Upper lobe of right lung (tissue), 1 donor: ENCODE measurements around the gene PIM2. TPM values are rescaled to one million over a fixed set of nuclear protein-coding genes. Genes with fewer than 3 reads are reported as not detected.

ENCODE experiments used
- ATAC-seq: fragments of 200-7000 bp; cut with Tn5 transposase; one replicate; pipeline ENCODE4 v1.9.1; 2020; ENCODE audit warnings: mild to moderate bottlenecking, moderate library complexity
- DNase-seq: peaks from one replicate; pipeline ENCODE4 v3.0.0-alpha.2; 2020
- H3K27ac ChIP-seq: fragments of 200-600 bp; one replicate; pipeline ENCODE4 v1.8.0; 2022
- H3K27me3 ChIP-seq: fragments of 200-600 bp; one replicate; pipeline ENCODE4 v1.8.0; 2022; ENCODE audit warnings: mild to moderate bottlenecking
- H3K36me3 ChIP-seq: fragments of 200-600 bp; one replicate; pipeline ENCODE4 v1.8.0; 2022
- H3K4me1 ChIP-seq: fragments of 200-600 bp; one replicate; pipeline ENCODE4 v1.8.0; 2022
- H3K4me3 ChIP-seq: fragments of 200-600 bp; one replicate; pipeline ENCODE4 v1.8.0; 2022; ENCODE audit warnings: mild to moderate bottlenecking
- H3K9me3 ChIP-seq: fragments of 200-600 bp; one replicate; pipeline ENCODE4 v1.8.0; 2022
- intact Hi-C: fragments of 100-400 bp; cut with DNase I; formaldehyde crosslinking; loops from one replicate; pipeline ENCODE4 v1.11.0; 2022
- long read RNA-seq: library from polyadenylated mRNA; unstranded; transcript quantifications from one replicate; pipeline ENCODE4 v2.0.0, GENCODE V29; 2021
- total RNA-seq: library from RNA; stranded (reverse); fragmentation: NEBNext Ultra II Directional; extraction: Animal tissue kit (Norgen Biotek cat#: 25700); gene quantifications from one replicate; pipeline ENCODE4 v1.2.1, GENCODE V29; 2021
- TF ChIP-seq, protein P1 (sequence below): fragments of 200-600 bp; IDR thresholded peaks from one replicate; pipeline ENCODE4 v1.8.0; 2022; ENCODE audit warnings: antibody characterized with exemption
- donor health status: DM: no; HTN: yes; CAD: no; lungs with severe emphysema.

Gene PIM2
- 14.4 TPM for total RNA-seq
- long read RNA-seq, transcript PIM2-201 (6 exons, 2,075 nt): major isoform, 10 of 19 reads
- long read RNA-seq, partial matches to known transcripts: 4 of 19 reads
- long read RNA-seq, other reads (novel, unspliced or antisense): 5 of 19 reads

DNA sequence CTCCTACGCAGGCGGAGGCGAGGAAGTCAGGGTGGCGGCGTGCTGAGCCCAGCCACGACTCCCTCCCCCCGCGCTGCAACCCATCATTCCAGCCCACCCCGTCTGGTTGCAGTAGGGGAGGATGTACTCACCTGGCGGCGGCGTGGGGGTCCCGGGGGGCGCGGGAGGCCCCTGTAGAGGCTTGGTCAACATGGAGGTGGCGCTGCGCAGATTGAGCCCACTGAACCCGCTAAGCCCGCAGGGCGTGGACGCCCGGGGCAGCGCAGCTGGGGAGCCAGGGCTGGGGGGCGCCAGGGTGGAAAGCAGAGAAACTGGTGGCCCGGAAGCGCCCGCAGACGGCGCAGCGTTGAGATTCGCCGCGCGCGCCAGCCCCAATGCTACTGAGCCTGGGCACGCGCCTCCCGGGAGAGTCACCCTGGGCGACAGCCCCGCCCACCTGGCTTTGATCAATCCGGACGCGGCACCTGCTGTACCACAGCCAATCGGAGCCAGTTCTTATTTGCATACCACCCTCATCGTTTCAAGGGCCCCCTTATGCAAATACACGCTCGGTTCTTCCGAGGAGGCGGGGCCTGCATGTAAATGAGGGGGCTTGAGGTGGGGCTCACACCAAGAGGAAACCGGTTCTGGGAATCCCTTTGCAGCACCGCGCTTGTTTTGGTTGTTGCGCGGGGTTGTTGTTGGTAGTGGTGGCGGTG is at the start of gene PIM2:
PIM2 (minus strand) TSS at position 382 of the 698 bp plus-strand sequence; CDS start at position 192, 190 bp downstream.
- H3K36me3 ChIP-seq: peaks cover 13% of the 10 kb centered on the region
- peak within 1 kb of the TSS; percentile 57 for H3K4me3 ChIP-seq
- DNase-seq (peak; percentile 95), ATAC-seq (peak; percentile 93)
- TF ChIP-seq, protein P1, sequence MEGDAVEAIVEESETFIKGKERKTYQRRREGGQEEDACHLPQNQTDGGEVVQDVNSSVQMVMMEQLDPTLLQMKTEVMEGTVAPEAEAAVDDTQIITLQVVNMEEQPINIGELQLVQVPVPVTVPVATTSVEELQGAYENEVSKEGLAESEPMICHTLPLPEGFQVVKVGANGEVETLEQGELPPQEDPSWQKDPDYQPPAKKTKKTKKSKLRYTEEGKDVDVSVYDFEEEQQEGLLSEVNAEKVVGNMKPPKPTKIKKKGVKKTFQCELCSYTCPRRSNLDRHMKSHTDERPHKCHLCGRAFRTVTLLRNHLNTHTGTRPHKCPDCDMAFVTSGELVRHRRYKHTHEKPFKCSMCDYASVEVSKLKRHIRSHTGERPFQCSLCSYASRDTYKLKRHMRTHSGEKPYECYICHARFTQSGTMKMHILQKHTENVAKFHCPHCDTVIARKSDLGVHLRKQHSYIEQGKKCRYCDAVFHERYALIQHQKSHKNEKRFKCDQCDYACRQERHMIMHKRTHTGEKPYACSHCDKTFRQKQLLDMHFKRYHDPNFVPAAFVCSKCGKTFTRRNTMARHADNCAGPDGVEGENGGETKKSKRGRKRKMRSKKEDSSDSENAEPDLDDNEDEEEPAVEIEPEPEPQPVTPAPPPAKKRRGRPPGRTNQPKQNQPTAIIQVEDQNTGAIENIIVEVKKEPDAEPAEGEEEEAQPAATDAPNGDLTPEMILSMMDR: no peak
- H3K9me3 ChIP-seq: no peaks in the 10 kb centered on the region
- peaks cover 6% of the 10 kb centered on the region for H3K4me1 ChIP-seq
- H3K27ac ChIP-seq: peak within 1 kb of the TSS; percentile 89
- intact Hi-C loops: no loop called here
- H3K27me3 ChIP-seq: no peaks in the 10 kb centered on the region

GRCh38 chrX:48968377-48968776 is 49.6 kb upstream of the PIM2 start:
- Histone ChIP-seq H3K4me3 (no peak overlapping the region), H3K9me3 (no peaks in the 10 kb centered on the region), H3K36me3 (no peaks in the 10 kb centered on the region), H3K27me3 (no peaks in the 10 kb centered on the region), H3K4me1 (no peaks in the 10 kb centered on the region), H3K27ac (no peak overlapping the region)
- no peak for ATAC-seq
- intact Hi-C loops: no loop called here
- DNase-seq: no peak
- TF ChIP-seq, protein P1: no peak

GRCh38 chrX:48966796-48967579 is 48.2 kb upstream of the PIM2 start:
- TF ChIP-seq, protein P1: no peak
- intact Hi-C loops: no loop called here

DNA sequence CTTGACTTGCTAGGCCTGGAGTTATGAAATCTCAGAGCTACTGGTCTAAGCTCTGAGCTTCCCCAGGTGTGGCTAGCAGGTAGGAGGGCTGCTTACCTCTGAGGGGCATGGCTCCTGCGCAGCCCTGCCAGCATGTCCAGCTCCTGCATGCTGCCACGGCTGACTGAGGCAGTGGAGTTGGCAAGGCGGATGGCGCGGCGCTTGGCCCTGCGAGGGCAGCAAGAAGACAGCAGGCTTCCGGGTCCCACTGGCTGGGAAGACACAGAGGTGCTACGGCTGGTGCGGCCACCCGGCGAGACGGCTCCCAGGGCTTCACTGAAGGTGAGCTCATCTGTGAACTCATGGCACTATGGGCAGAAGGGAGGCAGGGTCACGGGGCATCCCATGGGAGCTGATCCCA is 47.1 kb upstream of the PIM2 start:
- Histone ChIP-seq H3K4me1 (no peaks in the 10 kb centered on the region), H3K27ac (no peak overlapping the region), H3K4me3 (no peak overlapping the region), H3K27me3 (no peaks in the 10 kb centered on the region), H3K9me3 (no peaks in the 10 kb centered on the region), H3K36me3 (no peaks in the 10 kb centered on the region)
- TF ChIP-seq, protein P1: no peak
- DNase-seq (no peak), ATAC-seq (no peak)
- intact Hi-C loops: no loop called here

More at GRCh38 chrX:48966796-48967579, 48.2 kb upstream of the PIM2 start:
- ATAC-seq (no peak), DNase-seq (no peak)
- Histone ChIP-seq H3K36me3 (no peaks in the 10 kb centered on the region), H3K4me3 (no peak overlapping the region), H3K9me3 (no peaks in the 10 kb centered on the region), H3K4me1 (no peaks in the 10 kb centered on the region), H3K27me3 (no peaks in the 10 kb centered on the region), H3K27ac (no peak overlapping the region)

DNA sequence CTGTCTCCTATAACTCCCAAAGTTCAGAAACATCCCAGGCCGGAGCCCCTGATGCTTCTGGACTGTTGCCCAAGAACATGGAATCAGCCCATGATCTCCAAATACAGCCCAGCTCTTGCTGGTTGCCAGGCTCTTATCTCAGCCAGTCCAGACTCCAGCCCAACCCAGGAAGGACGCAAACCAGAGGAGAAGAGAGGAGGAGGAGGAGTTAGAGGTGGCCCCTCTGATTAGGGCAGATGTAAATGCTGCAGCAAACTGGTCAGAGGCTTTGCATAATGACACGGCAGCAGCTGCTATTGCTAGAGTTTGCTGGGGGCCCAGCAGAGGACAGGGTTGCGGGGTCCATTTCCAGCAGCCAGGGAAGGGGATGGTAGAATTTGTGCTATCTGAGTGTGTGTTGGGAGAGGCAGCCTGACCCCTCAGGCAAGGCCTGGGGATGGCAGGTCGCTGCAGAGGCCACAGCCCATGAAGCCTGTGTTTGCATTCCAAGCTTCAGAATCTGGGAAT is 42.8 kb upstream of the PIM2 start:
- intact Hi-C loops: no loop called here
- Histone ChIP-seq H3K4me1 (no peaks in the 10 kb centered on the region), H3K9me3 (no peaks in the 10 kb centered on the region), H3K36me3 (no peaks in the 10 kb centered on the region), H3K27ac (no peak overlapping the region), H3K27me3 (no peaks in the 10 kb centered on the region), H3K4me3 (no peak overlapping the region)
- ATAC-seq: no peak
- no peak for DNase-seq
- TF ChIP-seq, protein P1: no peak
